Neural crest cell (in vitro differentiated cells): ENCODE results near the gene F12. TPM values are rescaled to one million over a fixed set of nuclear protein-coding genes. Genes with fewer than 3 reads are reported as not detected.

ENCODE experiments used
- DNase-seq: peaks from one replicate; pipeline ENCODE4 v3.0.0; 2021; ENCODE audit warnings: low read depth, mixed read lengths, low spot score
- H3K27ac Mint-ChIP-seq: one replicate; pipeline ENCODE4 v1.8.0; 2021; ENCODE audit warnings: mild to moderate bottlenecking, mixed read lengths; ENCODE audit not compliant: unreplicated experiment
- H3K27me3 Mint-ChIP-seq: 2 replicates; pipeline ENCODE4 v1.8.0; 2021; ENCODE audit warnings: low read depth, mild to moderate bottlenecking, mixed read lengths
- H3K36me3 Mint-ChIP-seq: 2 replicates; pipeline ENCODE4 v1.8.0; 2021; ENCODE audit warnings: low read depth, mild to moderate bottlenecking, mixed read lengths
- H3K4me1 Mint-ChIP-seq: 2 replicates; pipeline ENCODE4 v1.8.0; 2021; ENCODE audit warnings: mixed read lengths
- H3K4me3 Mint-ChIP-seq: one replicate; pipeline ENCODE4 v1.8.0; 2021; ENCODE audit warnings: mild to moderate bottlenecking, mixed read lengths
- H3K9me3 Mint-ChIP-seq: 2 replicates; pipeline ENCODE4 v1.8.0; 2021; ENCODE audit warnings: mixed read lengths
- CTCF ChIP-seq: fragments of 200-600 bp; sonication (generic); conservative IDR thresholded peaks from 2 replicates; pipeline ENCODE4 v1.5.0; 2021; ENCODE audit warnings: antibody characterized with exemption, mild to moderate bottlenecking
- total RNA-seq: library from RNA; stranded (reverse); gene quantifications from 2 replicates; pipeline ENCODE4 v1.2.1, GENCODE V29; 2021

F12 gene
- total RNA-seq, 1 donor from 2014 or later = 2.7 TPM

GRCh38 chr5:177444106-177445051, 35.0 kb upstream of the F12 start:
- H3K27me3 Mint-ChIP-seq = peaks cover 38% of the 10 kb centered on the region
- no peak for DNase-seq
- H3K9me3 Mint-ChIP-seq = no peaks in the 10 kb centered on the region
- H3K4me3 Mint-ChIP-seq = peak overlapping the region; percentile 88
- no peak for TF ChIP-seq CTCF
- peaks cover 43% of the 10 kb centered on the region for H3K4me1 Mint-ChIP-seq
- peaks cover 7% of the 10 kb centered on the region for H3K36me3 Mint-ChIP-seq
- H3K27ac Mint-ChIP-seq = peak overlapping the region; percentile 87

GRCh38 chr5:177443144-177443983, 34.0 kb upstream of the F12 start:
- H3K27ac Mint-ChIP-seq = no peak overlapping the region
- no peak for DNase-seq
- H3K4me3 Mint-ChIP-seq = peak overlapping the region; percentile 88
- peaks cover 31% of the 10 kb centered on the region for H3K27me3 Mint-ChIP-seq
- H3K36me3 Mint-ChIP-seq = peaks cover 9% of the 10 kb centered on the region
- no peak for TF ChIP-seq CTCF
- H3K4me1 Mint-ChIP-seq = peaks cover 33% of the 10 kb centered on the region
- H3K9me3 Mint-ChIP-seq = no peaks in the 10 kb centered on the region

DNA sequence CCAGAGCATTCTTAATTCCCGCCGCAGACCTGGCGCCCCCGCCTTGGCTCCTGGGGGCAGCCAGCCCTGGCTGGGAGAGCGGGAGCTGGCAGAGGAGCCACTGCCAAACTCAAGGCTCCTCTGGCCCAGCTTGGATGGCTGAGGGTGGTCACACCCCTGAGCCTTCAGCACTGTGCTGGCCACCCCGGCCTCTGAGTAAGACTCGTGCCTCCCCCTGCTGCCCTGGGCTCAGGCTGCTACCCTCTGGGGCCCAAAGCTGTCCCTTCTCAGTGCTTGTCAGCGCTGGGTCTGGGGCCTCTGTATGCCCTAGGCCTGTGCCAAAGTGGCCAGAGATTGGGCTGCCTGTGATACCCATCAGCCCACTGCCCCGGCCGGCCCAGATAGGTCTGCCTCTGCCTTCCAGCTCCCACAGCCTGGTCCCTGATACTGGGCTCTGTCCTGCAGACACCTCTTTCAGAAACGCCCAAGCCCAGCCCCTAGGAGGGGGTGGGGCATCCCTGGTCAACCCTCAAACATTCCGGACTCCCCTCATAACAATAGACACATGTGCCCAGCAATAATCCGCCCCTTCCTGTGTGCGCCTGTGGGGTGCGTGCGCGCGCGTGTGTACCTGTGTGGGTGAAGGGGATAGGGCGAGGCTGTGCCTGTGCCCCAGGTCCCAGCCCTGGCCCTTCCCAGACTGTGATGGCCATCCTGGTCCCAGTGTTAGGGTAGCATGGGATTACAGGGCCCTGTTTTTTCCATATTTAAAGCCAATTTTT, 32.9 kb upstream of the F12 start:
- peaks cover 22% of the 10 kb centered on the region for H3K27me3 Mint-ChIP-seq
- no peak for TF ChIP-seq CTCF
- peaks cover 9% of the 10 kb centered on the region for H3K36me3 Mint-ChIP-seq
- DNase-seq = no peak
- H3K27ac Mint-ChIP-seq = peak overlapping the region; percentile 86
- H3K4me3 Mint-ChIP-seq = peak overlapping the region; percentile 57
- H3K9me3 Mint-ChIP-seq = no peaks in the 10 kb centered on the region
- peaks cover 23% of the 10 kb centered on the region for H3K4me1 Mint-ChIP-seq

- Mint-ChIP-seq H3K9me3 (no peaks in the 10 kb centered on the region), H3K27ac (peak overlapping the region; percentile 86), H3K4me3 (peak overlapping the region; percentile 57), H3K36me3 (peaks cover 9% of the 10 kb centered on the region), H3K4me1 (peaks cover 23% of the 10 kb centered on the region), H3K27me3 (peaks cover 22% of the 10 kb centered on the region)
- TF ChIP-seq CTCF = no peak
- no peak for DNase-seq
Measured at GRCh38 chr5:177440990-177441780, 31.8 kb upstream of the F12 start.
